KMS-11 (cell line): ENCODE data around the gene PACSIN2.
A peak's percentile ranks its signal among the peaks of the same experiment; 100 is the strongest.

ENCODE experiments used
- H2AFZ ChIP-seq: fragments of 200-600 bp; sonication (generic); 2 replicates; pipeline ENCODE4 v1.6.1; 2016; ENCODE audit warnings: antibody characterized with exemption, mixed run types, low read depth
- H3K27ac ChIP-seq: fragments of 200-600 bp; sonication (generic); 2 replicates; pipeline ENCODE4 v1.6.1; 2016; ENCODE audit warnings: mild to moderate bottlenecking, mixed run types
- H3K27me3 ChIP-seq: fragments of 200-600 bp; sonication (generic); 2 replicates; pipeline ENCODE4 v1.6.1; 2017; ENCODE audit warnings: mild to moderate bottlenecking, low read depth, mixed run types, moderate library complexity; ENCODE audit not compliant: insufficient read depth
- H3K36me3 ChIP-seq: fragments of 200-600 bp; sonication (generic); 2 replicates; pipeline ENCODE4 v1.6.1; 2017; ENCODE audit warnings: mild to moderate bottlenecking, mixed run types; ENCODE audit not compliant: insufficient read depth
- H3K4me1 ChIP-seq: fragments of 200-600 bp; sonication (generic); 2 replicates; pipeline ENCODE4 v1.6.1; 2016; ENCODE audit warnings: mild to moderate bottlenecking, low read depth, mixed run types; ENCODE audit not compliant: poor library complexity, severe bottlenecking
- H3K4me2 ChIP-seq: fragments of 200-600 bp; sonication (generic); 2 replicates; pipeline ENCODE4 v1.7.0; 2016; ENCODE audit warnings: mild to moderate bottlenecking, mixed run types
- H3K4me3 ChIP-seq: fragments of 200-600 bp; sonication (generic); IDR thresholded peaks from 2 replicates; pipeline ENCODE4 v1.6.1; 2017; ENCODE audit warnings: low read depth, low read length, mixed read lengths; ENCODE audit not compliant: insufficient read depth
- H3K79me2 ChIP-seq: fragments of 200-600 bp; sonication (generic); 2 replicates; pipeline ENCODE4 v1.6.1; 2016; ENCODE audit warnings: low read depth, mixed run types; ENCODE audit not compliant: insufficient read depth
- H3K9ac ChIP-seq: fragments of 200-600 bp; sonication (generic); 2 replicates; pipeline ENCODE4 v1.6.1; 2016; ENCODE audit warnings: mild to moderate bottlenecking, mixed run types
- H4K20me1 ChIP-seq: fragments of 200-600 bp; sonication (generic); 2 replicates; pipeline ENCODE4 v1.6.1; 2016; ENCODE audit warnings: mild to moderate bottlenecking, mixed run types; ENCODE audit not compliant: insufficient read depth
- TF ChIP-seq, protein P1 (sequence below): fragments of 200-600 bp; sonication (generic); conservative IDR thresholded peaks from 2 replicates; pipeline ENCODE4 v1.6.1; 2017; ENCODE audit warnings: low read depth, mild to moderate bottlenecking, antibody characterized with exemption, low read length, moderate library complexity, mixed read lengths

Gene PACSIN2

GRCh38 chr22:43014869-43015676, at the start of gene PACSIN2:
PACSIN2 (minus strand) TSS chr22:43015149; CDS start chr22:42912080, 103,069 bp downstream.
- Histone ChIP-seq H3K4me3 (no peak within 1 kb of the TSS), H2AFZ (peak within 1 kb of the TSS; percentile 99), H3K79me2 (peaks cover 15% of the 10 kb centered on the region; the same call in 1 of the 2 replicates), H3K27ac (no peak within 1 kb of the TSS), H3K36me3 (no peaks in the 10 kb centered on the region), H3K27me3 (no peaks in the 10 kb centered on the region), H3K4me1 (peaks cover 12% of the 10 kb centered on the region), H4K20me1 (no peaks in the 10 kb centered on the region), H3K9ac (peak within 1 kb of the TSS; percentile 58; the same call in 1 of the 2 replicates), H3K4me2 (peak within 1 kb of the TSS; percentile 96)
- TF ChIP-seq, protein P1, sequence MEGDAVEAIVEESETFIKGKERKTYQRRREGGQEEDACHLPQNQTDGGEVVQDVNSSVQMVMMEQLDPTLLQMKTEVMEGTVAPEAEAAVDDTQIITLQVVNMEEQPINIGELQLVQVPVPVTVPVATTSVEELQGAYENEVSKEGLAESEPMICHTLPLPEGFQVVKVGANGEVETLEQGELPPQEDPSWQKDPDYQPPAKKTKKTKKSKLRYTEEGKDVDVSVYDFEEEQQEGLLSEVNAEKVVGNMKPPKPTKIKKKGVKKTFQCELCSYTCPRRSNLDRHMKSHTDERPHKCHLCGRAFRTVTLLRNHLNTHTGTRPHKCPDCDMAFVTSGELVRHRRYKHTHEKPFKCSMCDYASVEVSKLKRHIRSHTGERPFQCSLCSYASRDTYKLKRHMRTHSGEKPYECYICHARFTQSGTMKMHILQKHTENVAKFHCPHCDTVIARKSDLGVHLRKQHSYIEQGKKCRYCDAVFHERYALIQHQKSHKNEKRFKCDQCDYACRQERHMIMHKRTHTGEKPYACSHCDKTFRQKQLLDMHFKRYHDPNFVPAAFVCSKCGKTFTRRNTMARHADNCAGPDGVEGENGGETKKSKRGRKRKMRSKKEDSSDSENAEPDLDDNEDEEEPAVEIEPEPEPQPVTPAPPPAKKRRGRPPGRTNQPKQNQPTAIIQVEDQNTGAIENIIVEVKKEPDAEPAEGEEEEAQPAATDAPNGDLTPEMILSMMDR, result no peak

DNA sequence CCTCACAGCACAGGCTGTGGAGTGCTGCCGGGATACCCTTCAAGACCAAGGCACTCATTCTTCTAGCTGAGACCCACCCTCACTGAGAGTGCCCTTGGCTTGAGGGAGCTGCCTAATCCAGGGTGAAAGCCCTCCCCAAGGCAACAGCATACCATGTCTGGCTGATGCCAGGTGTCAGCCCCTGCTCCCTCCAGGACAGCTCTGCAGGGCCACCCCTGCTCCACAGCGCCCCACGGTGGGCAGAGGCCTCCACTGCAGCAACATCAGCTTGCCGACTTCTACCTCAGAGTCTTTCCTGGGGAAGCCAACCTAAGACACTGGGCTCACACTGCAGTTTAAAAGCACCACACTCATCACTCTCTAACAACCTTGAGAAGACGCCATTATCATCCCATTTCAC, 45.2 kb upstream of the PACSIN2 start:
- no peak overlapping the region for H3K27ac ChIP-seq
- no peak overlapping the region for H2AFZ ChIP-seq
- no peaks in the 10 kb centered on the region for H3K36me3 ChIP-seq
- no peaks in the 10 kb centered on the region for H3K4me1 ChIP-seq
- H3K79me2 ChIP-seq, result no peaks in the 10 kb centered on the region
- no peak overlapping the region for H3K9ac ChIP-seq
- no peaks in the 10 kb centered on the region for H4K20me1 ChIP-seq
- H3K4me3 ChIP-seq, result no peak overlapping the region
- TF ChIP-seq, protein P1, result peak; percentile 57
- no peak overlapping the region for H3K4me2 ChIP-seq
- 0 out of 2 replicates have a peak, but pooled peaks cover 2% of the 10 kb centered on the region for H3K27me3 ChIP-seq

GRCh38 chr22:43057641-43058040, 42.7 kb upstream of the PACSIN2 start:
- Histone ChIP-seq H3K4me2 (no peak overlapping the region), H3K27me3 (0 out of 2 replicates have a peak, but pooled peaks cover 1% of the 10 kb centered on the region), H4K20me1 (no peaks in the 10 kb centered on the region), H3K27ac (no peak overlapping the region), H3K36me3 (no peaks in the 10 kb centered on the region), H3K4me3 (no peak overlapping the region), H3K4me1 (no peaks in the 10 kb centered on the region), H3K9ac (no peak overlapping the region), H2AFZ (no peak overlapping the region), H3K79me2 (no peaks in the 10 kb centered on the region)
- TF ChIP-seq, protein P1, result no peak

DNA sequence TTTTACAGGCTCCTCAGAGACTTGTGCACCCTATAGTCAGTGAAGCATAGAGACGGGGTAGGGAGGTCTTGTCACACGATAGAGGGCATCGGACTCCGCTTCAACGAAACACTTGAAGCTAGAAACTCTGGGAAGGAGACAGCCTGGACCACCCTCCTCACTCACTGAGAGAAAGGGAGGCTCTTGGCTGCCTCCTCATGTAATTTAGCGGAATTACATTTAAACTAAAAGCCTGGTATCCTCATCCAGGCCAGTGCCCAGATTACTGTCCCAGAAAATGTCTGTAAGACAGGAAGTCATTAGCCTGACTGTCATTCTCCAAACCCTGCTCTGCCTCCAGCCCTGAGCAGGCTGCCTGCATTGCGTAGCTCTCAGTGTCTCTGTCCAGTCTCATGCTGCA, 38.2 kb upstream of the PACSIN2 start:
- Histone ChIP-seq H3K27me3 (no peaks in the 10 kb centered on the region), H2AFZ (no peak overlapping the region), H3K4me2 (no peak overlapping the region), H3K4me1 (no peaks in the 10 kb centered on the region), H3K27ac (no peak overlapping the region), H3K4me3 (no peak overlapping the region), H3K9ac (no peak overlapping the region), H3K36me3 (no peaks in the 10 kb centered on the region), H3K79me2 (no peaks in the 10 kb centered on the region), H4K20me1 (no peaks in the 10 kb centered on the region)
- TF ChIP-seq, protein P1, result peak; percentile 35
